Naive B cell (primary cell): ENCODE measurements around the gene ARPC5L. TPM values are rescaled to one million over a fixed set of nuclear protein-coding genes. Genes with fewer than 3 reads are reported as not detected.
"Not testable (repeated sequence)": the region's sequence is repeated elsewhere in the genome, so short reads cannot be mapped to it uniquely, and the experiment has no call there.

Experiments
- ATAC-seq, 2 donors: fragments of 150-1000 bp; cut with Tn5 transposase; 2 replicates each; pipeline ENCODE4 v1.10.0; 2021; ENCODE audit warnings: low read depth in 2 of 2, mild to moderate bottlenecking in 2 of 2, moderate library complexity in 2 of 2
- DNase-seq: peaks from one replicate; pipeline ENCODE4 v3.0.0; 2022
- H3K27ac Mint-ChIP-seq, 6 donors: one replicate each; pipeline ENCODE4 v1.8.0; 2020 to 2022; ENCODE audit warnings: mild to moderate bottlenecking in 6 of 6, mixed read lengths in 6 of 6, moderate library complexity in 5 of 6, inconsistent platforms in 2 of 6
- H3K27me3 Mint-ChIP-seq, 3 donors: one replicate each; pipeline ENCODE4 v1.8.0; 2021 to 2022; ENCODE audit warnings: mixed read lengths in 3 of 3, mild to moderate bottlenecking in 1 of 3
- H3K36me3 Mint-ChIP-seq, 2 donors: one replicate each; pipeline ENCODE4 v1.8.0; 2020 to 2022; ENCODE audit warnings: mixed read lengths in 2 of 2, inconsistent platforms in 1 of 2, mild to moderate bottlenecking in 1 of 2
- H3K4me1 Mint-ChIP-seq, 3 donors: one replicate each; pipeline ENCODE4 v1.8.0; 2020 to 2022; ENCODE audit warnings: mixed read lengths in 3 of 3, inconsistent platforms in 1 of 3, mild to moderate bottlenecking in 1 of 3, moderate library complexity in 1 of 3
- H3K4me3 Mint-ChIP-seq, 8 donors: one replicate each; pipeline ENCODE4 v1.8.0; 2020 to 2022; ENCODE audit warnings: mild to moderate bottlenecking in 8 of 8, mixed read lengths in 8 of 8, moderate library complexity in 8 of 8, inconsistent platforms in 2 of 8
- H3K9me3 Mint-ChIP-seq, 7 donors: one replicate each; pipeline ENCODE4 v1.8.0; 2020 to 2022; ENCODE audit warnings: mixed read lengths in 7 of 7, mild to moderate bottlenecking in 5 of 7, inconsistent platforms in 2 of 7, moderate library complexity in 1 of 7
- polyA plus RNA-seq, 6 donors: library from polyadenylated mRNA; unstranded; fragments of 300-500 nt; fragmentation: Illumina TruSeq; gene quantifications; one replicate each; pipeline ENCODE4 v1.2.3, GENCODE V29; 2021; ENCODE audit warnings: low read depth in 6 of 6

The ARPC5L gene
- polyA plus RNA-seq, 6 donors from 2014 or later = 44.1 to 71.6 (median 58.0) TPM

DNA sequence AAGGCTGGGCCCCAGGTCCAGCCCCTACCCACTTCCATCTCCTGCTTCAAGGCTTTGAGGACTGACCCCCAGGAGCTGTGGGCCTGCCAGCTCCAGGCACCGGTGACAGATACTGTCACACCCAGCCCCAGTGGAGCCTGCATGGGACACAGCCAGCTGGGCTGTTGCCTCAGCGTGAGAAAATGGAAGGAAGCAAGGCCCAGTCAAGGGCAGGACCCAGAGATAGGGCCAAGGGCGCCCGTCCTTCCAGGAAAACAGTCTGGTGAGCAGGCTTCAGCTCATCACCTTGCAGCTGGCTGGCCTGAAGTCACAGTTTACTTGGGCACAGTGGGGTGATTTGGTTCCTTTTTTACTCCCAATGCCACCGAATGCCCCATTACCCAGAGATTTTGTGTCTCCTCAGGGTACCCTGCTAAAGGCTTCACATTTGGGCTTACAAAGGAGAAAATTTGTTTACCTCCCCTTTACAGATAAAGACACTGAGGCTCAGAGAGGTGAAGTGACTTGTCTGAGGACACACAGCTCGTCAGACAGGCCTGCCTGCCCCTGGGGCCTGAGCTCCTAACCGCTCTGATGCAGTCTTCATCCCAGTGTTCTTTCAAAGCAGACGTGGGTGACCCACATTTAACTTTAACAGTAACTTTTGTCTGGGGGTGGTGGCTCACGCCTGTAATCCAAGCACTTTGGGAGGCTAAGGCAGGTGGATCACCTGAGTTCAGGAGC is 30.1 kb upstream of the ARPC5L start:
- Mint-ChIP-seq H3K27ac (no peak overlapping the region), H3K27me3 (peaks cover 6 to 12% (median 6%) of the 10 kb centered on the region in 3 donors), H3K4me3 (no peak overlapping the region), H3K4me1 (peaks cover 4 to 8% (median 5%) of the 10 kb centered on the region in 3 donors), H3K36me3 (no peaks in the 10 kb centered on the region), H3K9me3 (no peaks in the 10 kb centered on the region)
- no peak for ATAC-seq
- no peak for DNase-seq

DNA sequence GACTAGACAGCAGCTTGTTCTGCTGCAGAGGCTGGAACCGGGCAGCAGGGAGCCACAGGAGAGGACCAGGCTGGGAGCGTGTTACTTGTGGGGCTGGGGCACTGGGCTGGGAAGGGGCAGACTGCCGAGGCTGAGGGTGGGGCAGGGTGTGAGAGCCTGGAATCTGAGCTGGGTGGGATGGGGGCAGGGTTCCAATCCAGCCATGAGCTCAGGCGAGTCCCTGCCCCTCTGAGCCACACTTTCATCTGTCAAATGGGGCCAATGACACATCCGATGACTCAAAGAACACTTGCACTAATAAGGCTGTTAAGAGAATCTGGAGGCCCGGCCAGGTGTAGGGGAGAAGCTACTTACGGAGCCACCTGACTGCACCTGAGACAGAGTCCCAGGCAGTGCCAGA is 27.3 kb upstream of the ARPC5L start:
- Mint-ChIP-seq H3K27me3 (peaks cover 18 to 20% (median 19%) of the 10 kb centered on the region in 3 donors), H3K27ac (peak overlapping the region in 1 of 6 donors; percentile 37), H3K4me3 (peak overlapping the region in 1 of 8 donors; percentile 72), H3K9me3 (no peaks in the 10 kb centered on the region), H3K4me1 (peaks cover 0 to 3% (median 0%) of the 10 kb centered on the region in 3 donors), H3K36me3 (no peaks in the 10 kb centered on the region)
- DNase-seq (no peak), ATAC-seq (no peak)

DNA sequence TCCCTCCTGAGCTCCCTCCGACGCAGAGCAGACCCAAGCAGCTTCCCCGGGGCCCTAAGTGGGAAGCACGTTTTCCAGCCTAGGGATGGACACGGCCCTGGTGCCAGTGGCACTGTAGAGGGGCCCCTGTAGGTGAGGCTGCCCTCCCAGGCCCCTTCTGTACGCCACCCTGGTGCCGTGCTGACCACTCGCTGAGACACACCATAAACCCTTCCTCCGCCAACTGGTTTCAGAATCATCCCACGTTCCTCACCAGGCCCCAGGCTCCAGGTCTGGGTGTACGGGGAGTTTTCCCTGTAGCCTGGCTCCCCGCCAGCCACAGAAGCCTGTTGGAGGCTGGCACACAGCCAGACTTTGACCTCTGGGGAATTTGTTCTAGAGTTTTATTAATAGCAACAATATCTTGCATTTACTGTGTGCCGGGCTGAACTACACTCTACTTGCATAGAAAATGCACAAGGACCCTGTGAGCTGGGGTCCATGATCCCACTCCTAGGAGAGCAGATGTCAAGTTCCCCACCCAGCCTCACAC is 26.8 kb upstream of the ARPC5L start:
- Mint-ChIP-seq H3K36me3 (no peaks in the 10 kb centered on the region), H3K27me3 (peaks cover 18 to 20% (median 19%) of the 10 kb centered on the region in 3 donors), H3K9me3 (no peaks in the 10 kb centered on the region), H3K4me1 (peaks cover 0 to 3% (median 0%) of the 10 kb centered on the region in 3 donors), H3K27ac (peak overlapping the region in 1 of 6 donors; percentile 21), H3K4me3 (no peak overlapping the region)
- DNase-seq (no peak), ATAC-seq (no peak)

DNA sequence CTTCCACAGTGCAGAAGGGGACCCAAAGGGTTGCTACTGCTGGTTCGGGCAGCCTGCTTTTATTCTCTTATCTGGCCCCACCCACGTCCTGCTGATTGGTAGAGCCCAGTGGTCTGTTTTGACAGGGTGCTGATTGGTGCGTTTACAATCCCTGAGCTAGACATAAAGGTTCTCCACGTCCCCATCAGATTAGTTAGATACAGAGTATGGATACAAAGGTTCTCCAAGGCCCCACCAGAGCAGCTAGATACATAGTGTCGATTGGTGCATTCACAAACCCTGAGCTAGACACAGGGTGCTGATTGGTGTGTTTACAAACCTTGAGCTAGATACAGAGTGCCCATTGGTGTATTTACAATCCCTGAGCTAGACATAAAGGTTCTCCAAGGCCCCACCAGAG is 23.8 kb upstream of the ARPC5L start:
- H3K27ac Mint-ChIP-seq, ATAC-seq, H3K9me3 Mint-ChIP-seq, H3K4me1 Mint-ChIP-seq, DNase-seq, H3K36me3 Mint-ChIP-seq: not testable (repeated sequence)
- Mint-ChIP-seq H3K27me3 (peaks cover 15 to 19% (median 18%) of the 10 kb centered on the region in 3 donors), H3K4me3 (peak overlapping the region in 1 of 8 donors; percentile 43)

DNA sequence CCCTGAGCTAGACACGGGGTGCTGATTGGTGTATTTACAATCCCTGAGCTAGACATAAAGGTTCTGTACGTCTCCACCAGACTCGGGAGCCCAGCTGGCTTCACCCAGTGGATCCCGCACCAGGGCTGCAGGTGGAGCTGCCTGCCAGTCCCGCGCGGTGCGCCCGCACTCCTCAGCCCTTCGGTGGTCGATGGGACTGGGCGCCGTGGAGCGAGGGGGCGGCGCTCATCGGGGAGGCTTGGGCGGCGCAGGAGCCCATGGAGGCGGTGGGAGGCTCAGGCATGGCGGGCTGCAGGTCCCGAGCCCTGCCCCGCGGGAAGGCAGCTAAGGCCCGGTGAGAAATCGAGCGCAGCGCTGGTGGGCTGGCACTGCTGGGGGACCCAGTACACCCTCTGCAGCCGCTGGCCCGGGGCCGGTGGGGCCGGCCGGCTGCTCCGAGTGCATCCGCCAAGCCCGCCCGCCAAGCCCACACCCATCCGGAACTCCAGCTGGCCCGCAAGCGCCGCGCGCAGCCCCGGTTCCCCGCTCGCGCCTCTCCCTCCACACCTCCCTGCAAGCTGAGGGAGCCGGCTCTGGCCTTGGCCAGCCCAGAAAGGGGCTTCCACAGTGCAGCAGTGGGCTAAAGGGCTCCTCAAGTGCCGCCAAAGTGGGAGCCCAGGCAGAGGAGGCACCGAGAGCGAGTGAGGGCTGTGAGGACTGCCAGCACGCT is 23.2 kb upstream of the ARPC5L start:
- not testable (repeated sequence) for H3K9me3 Mint-ChIP-seq, H3K36me3 Mint-ChIP-seq, H3K4me1 Mint-ChIP-seq, DNase-seq, H3K27ac Mint-ChIP-seq, ATAC-seq
- peaks cover 15 to 19% (median 18%) of the 10 kb centered on the region in 3 donors for H3K27me3 Mint-ChIP-seq
- peak overlapping the region in 1 of 8 donors; percentile 43 for H3K4me3 Mint-ChIP-seq

DNA sequence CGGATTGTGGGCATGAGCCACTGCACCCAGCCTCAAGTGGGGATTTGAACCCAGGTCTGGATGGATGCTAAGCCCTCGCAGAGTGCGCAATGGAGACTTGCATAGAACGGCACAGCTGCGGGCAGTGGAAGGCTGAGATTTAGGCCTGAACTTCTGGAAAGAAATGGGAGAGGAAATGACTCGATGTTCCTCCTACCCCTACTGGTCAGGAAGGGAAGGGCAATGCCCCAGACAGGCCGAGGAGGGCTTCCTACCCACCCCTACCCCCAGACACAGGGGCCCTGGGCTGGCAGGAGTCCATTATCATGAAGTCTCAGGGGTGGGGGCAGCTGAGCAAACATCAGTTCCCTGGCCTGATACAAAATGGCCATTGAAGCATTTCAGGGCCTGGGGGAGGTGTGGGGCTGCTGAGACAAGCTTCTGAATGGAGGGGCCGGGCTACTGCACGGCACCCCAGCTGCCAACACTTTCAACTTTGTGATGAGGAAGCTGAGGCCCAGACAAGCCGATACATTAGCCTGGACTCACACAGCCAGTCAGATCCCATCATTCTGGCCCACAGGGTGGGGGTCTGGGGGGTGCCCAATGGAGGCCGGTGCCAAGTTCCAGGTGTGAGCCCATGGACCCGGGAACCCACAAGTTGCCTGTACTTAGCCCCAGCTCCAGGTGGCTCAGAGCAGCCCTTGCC is 22.2 kb upstream of the ARPC5L start:
- H3K27me3 Mint-ChIP-seq = peaks cover 12 to 19% (median 15%) of the 10 kb centered on the region in 3 donors
- H3K9me3 Mint-ChIP-seq = no peaks in the 10 kb centered on the region
- peaks cover 0 to 4% (median 3%) of the 10 kb centered on the region in 3 donors for H3K4me1 Mint-ChIP-seq
- DNase-seq (no peak), ATAC-seq (no peak)
- peak overlapping the region in 1 of 6 donors; percentile 51 for H3K27ac Mint-ChIP-seq
- peak overlapping the region in 1 of 8 donors; percentile 53 for H3K4me3 Mint-ChIP-seq
- H3K36me3 Mint-ChIP-seq = no peaks in the 10 kb centered on the region

DNA sequence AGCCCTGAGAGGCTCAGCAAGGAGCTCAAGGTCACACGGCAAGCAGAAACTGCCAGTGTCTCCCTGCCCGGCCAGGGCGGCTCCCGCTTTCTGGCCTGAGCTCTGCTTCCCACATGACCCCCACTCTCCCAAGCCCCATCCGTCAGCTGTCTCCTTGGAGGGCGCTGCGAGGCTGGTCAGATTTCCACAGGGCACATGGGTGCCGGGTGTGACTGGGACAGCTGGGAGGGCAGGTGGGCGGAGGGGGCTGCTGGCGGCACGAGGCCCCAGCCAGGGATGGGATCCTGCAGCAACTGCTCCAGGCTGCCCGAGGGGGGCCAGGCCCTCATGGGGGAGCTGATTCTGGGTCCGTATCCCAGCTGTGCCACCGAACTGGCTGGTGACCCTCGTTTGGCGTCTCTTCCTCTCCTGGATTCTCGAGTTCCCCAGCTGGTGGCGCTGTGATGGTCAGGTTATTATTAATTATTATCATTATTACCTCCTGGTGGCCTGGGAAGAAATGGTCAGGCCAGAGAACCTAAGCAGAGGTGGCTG is 21.6 kb upstream of the ARPC5L start:
- H3K4me1 Mint-ChIP-seq = peaks cover 0 to 4% (median 3%) of the 10 kb centered on the region in 3 donors
- H3K36me3 Mint-ChIP-seq = no peaks in the 10 kb centered on the region
- H3K27me3 Mint-ChIP-seq = peaks cover 12 to 18% (median 14%) of the 10 kb centered on the region in 3 donors
- DNase-seq (no peak), ATAC-seq (no peak)
- no peak overlapping the region for H3K4me3 Mint-ChIP-seq
- H3K27ac Mint-ChIP-seq = peak overlapping the region in 1 of 6 donors; percentile 75
- H3K9me3 Mint-ChIP-seq = no peaks in the 10 kb centered on the region

DNA sequence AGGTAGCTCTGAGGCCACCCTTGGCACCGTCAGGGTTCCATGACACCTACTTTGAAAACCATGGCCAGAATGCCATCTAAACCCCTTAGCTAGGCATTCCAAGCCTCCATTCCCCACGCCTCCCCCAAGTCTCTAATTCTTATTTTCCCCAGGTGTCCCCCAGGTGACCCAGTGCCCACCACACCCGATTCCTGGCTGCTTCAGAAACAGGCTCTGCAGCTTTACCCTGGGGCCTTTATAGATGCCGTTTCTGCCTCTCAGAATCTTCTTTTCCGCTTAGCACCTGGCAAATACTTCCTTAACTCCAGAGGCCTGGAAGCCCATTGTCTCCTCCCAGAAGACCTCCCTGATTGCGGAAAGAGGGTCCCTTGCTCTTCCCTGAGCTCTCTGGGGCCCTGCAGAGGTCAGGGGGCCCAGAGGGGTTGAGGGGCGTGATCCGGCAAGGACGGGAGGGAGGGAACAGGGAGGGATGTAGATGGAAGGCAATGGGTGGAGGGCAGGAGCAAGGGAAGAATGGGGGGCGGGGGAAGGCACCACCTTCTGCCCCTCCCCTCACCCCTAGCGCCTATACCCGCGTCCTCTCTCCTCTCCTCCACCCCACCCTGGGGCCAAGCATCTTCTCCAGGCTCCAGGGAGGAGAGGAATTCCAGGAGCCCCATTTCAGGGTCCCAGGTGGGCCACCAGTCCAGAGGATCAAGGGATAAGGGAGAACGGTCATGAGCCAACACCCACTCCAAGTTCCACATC is 20.7 kb upstream of the ARPC5L start:
- H3K27me3 Mint-ChIP-seq = peaks cover 8 to 13% (median 12%) of the 10 kb centered on the region in 3 donors
- peak overlapping the region in 1 of 6 donors; percentile 32 for H3K27ac Mint-ChIP-seq
- no peaks in the 10 kb centered on the region for H3K9me3 Mint-ChIP-seq
- ATAC-seq = no peak
- no peaks in the 10 kb centered on the region for H3K36me3 Mint-ChIP-seq
- H3K4me1 Mint-ChIP-seq = peaks cover 0 to 4% (median 3%) of the 10 kb centered on the region in 3 donors
- no peak for DNase-seq
- peak overlapping the region in 1 of 8 donors; percentile 5 for H3K4me3 Mint-ChIP-seq

DNA sequence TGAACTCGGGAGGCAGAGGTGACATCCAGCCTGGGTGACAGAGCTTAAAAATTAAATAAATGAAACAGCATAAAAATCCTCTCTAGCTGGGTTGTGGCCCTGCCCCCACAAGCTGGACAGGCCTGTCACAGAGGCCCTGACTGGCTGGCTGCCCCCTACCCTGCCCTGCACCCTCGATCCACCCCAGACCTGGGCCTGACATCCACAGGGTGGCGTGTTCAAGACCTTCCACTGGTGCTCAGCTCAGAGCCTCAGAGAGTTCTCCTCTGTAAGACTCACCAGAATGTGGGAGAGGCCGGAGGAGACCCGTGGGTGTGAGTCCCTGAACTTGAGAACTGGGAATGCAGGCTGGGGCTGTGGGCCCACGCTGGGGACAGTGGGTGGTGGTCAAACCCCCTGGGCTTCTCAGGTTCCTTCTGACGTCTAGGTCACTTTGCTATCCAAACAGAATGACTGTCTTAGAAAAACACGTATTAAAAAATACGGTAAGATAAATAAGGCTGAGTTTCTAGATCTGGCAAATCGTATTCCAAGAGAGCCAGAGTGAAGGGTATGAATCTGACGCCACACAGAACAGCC is 18.4 kb upstream of the ARPC5L start:
- Mint-ChIP-seq H3K27me3 (peaks cover 0 to 10% (median 0%) of the 10 kb centered on the region in 3 donors), H3K9me3 (no peaks in the 10 kb centered on the region), H3K4me3 (no peak overlapping the region), H3K36me3 (no peaks in the 10 kb centered on the region), H3K4me1 (peaks cover 0 to 4% (median 3%) of the 10 kb centered on the region in 3 donors), H3K27ac (no peak overlapping the region)
- ATAC-seq (no peak), DNase-seq (no peak)

DNA sequence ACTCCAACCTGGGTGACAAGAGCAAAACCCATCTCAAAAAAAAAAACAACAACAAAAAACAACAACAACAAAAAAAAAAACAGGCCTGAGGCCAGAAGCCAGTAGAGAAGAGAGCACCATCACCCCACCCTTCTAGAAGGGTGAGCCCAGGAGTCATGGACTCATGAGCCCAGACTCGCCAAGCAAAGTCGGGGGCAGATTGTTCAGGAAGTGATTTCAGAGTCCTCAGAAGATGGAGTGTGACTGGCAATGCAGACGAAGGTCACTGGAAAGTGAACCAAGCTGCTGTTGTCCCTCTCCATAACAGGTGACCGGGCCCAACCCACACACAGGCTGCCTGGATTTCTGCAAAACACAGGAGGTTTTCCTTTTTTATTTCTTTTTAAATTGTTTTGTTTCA is 17.6 kb upstream of the ARPC5L start:
- H3K4me3 Mint-ChIP-seq = peak overlapping the region in 1 of 8 donors; percentile 66
- DNase-seq = no peak
- H3K36me3 Mint-ChIP-seq = no peaks in the 10 kb centered on the region
- H3K27ac Mint-ChIP-seq = no peak overlapping the region
- ATAC-seq = no peak
- H3K9me3 Mint-ChIP-seq = no peaks in the 10 kb centered on the region
- H3K27me3 Mint-ChIP-seq = peaks cover 0 to 8% (median 0%) of the 10 kb centered on the region in 3 donors
- peaks cover 0 to 4% (median 3%) of the 10 kb centered on the region in 3 donors for H3K4me1 Mint-ChIP-seq

DNA sequence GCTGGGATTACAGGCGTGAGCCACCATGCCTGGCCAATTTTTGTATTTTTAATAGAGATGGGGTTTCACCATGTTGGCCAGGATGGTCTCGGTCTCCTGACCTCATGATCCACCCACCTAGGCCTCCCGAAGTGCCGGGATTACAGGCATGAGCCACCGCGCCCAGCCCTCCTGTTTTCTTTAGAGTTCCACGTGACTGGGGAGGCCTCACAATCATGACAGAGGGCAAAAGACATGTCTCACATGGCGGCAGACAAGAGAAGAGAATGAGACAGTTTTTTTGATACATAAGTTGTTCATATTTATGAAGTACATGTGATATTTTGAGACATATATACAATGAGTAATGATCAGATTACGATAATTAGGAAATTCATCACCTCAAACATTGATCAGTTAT is 15.5 kb upstream of the ARPC5L start:
- H3K36me3 Mint-ChIP-seq, H3K4me3 Mint-ChIP-seq, ATAC-seq, H3K27ac Mint-ChIP-seq, DNase-seq, H3K9me3 Mint-ChIP-seq, H3K4me1 Mint-ChIP-seq: not testable (repeated sequence)
- H3K27me3 Mint-ChIP-seq = peaks cover 0 to 14% (median 0%) of the 10 kb centered on the region in 3 donors

DNA sequence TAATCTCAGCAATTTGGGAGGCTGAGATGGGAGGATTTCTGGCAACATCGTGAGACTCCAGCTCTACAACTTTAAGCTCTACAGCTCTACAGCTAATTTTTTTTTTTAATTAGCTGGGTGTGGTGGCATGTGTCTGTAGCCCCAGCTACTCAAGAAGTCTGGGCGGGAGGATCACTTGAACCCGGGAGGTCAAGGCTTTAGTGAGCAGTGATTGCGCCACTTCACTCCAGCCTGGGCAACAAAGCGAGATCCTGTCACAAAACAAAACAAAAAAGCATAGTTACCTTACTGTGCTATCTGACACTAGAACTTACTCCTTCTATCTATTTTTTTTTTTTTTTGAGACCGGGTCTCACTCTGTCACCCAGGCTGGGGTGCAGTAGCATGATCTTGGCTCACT is 15.0 kb upstream of the ARPC5L start:
- Mint-ChIP-seq H3K36me3 (no peaks in the 10 kb centered on the region), H3K9me3 (no peaks in the 10 kb centered on the region), H3K27me3 (peaks cover 0 to 14% (median 0%) of the 10 kb centered on the region in 3 donors), H3K27ac (no peak overlapping the region), H3K4me1 (no peaks in the 10 kb centered on the region), H3K4me3 (no peak overlapping the region)
- ATAC-seq (no peak), DNase-seq (no peak)
